SK-N-MC (cell line): ENCODE measurements around the gene MYT1.
"Not testable (repeated sequence)": the region's sequence is repeated elsewhere in the genome, so short reads cannot be mapped to it uniquely, and the experiment has no call there.

Experiments used
- DNase-seq: peaks from one replicate; pipeline ENCODE4 v3.0.0-alpha.2; 2011; ENCODE audit warnings: low read depth, low spot score
- H3K27ac ChIP-seq: fragments of 200-600 bp; sonication (generic); 2 replicates; pipeline ENCODE4 v1.5.1; 2016; ENCODE audit warnings: mixed run types
- H3K36me3 ChIP-seq: fragments of 200-600 bp; sonication (generic); 2 replicates; pipeline ENCODE4 v1.6.1; 2017; ENCODE audit warnings: antibody characterized with exemption, low read length, mixed read lengths; ENCODE audit not compliant: insufficient read depth
- H3K4me3 ChIP-seq: fragments of 200-600 bp; sonication (generic); 2 replicates; pipeline ENCODE4 v1.5.1; 2016
- H3K9ac ChIP-seq: fragments of 200-600 bp; sonication (generic); 2 replicates; pipeline ENCODE4 v1.8.0; 2017; ENCODE audit warnings: mixed run types, mixed read lengths; ENCODE audit not compliant: insufficient read length
- H3K9me3 ChIP-seq: fragments of 200-600 bp; sonication (generic); 2 replicates; pipeline ENCODE4 v1.6.1; 2017; ENCODE audit warnings: low read depth, mild to moderate bottlenecking, antibody characterized with exemption, low read length, moderate library complexity, mixed read lengths
- EZH2 ChIP-seq: fragments of 200-600 bp; sonication (generic); IDR thresholded peaks from one replicate; pipeline ENCODE4 v1.6.1; 2017; ENCODE audit warnings: antibody characterized with exemption
- FOXP2 ChIP-seq: optimal IDR thresholded peaks from 2 replicates; pipeline ENCODE3; 2011; ENCODE audit warnings: mild to moderate bottlenecking, moderate library complexity; ENCODE audit not compliant: insufficient read depth; ENCODE audit errors: extremely low read length, control extremely low read depth
- POLR2AphosphoS5 ChIP-seq: IDR thresholded peaks from 2 replicates; pipeline ENCODE4 v1.6.1; 2012; ENCODE audit warnings: mild to moderate bottlenecking, low read depth, low read length, borderline replicate concordance

The MYT1 gene

DNA sequence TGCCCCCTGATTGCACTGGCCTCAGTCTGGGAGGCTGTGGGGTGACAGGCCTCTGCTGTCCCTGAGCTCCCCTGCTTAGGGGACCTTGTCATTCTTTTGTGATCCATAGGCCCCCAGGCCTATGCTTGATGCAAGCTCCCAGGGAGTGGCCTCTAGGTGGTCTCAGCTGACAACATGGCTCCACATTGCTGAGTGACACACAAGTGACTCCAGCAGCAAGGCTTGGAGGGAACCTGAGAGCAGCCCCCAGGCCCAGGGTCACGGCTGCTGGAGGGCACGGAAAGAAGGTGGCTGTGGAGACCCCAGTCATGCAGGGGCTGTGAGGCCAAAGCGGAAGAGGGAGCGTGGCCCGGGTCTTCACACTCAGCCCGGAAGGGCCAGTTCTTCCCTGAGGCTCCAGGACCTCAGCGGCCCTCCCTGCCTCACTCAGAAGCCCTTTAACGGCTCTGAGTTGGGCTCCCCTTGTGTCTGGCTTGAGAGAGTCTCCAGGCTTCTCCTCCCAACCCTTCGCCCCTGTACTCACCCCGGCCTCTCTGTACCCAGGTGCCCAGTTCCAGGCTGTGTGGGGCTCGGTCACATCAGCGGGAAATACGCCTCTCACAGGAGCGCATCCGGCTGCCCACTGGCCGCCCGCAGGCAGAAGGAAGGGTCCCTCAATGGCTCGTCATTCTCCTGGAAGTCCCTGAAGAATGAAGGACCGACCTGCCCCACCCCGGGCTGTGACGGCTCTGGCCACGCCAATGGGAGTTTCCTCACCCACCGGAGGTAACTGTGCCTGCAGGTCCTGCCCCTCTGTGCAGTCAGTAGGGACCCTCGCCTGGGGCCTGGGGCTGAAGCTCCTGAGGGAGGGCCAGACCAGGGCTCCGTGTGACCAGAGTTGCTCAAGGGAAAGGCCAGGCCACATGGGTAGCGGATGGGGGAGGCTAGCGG is 67.6 kb downstream of the MYT1 start:
- no peak for DNase-seq
- Histone ChIP-seq H3K9me3 (no peaks in the 10 kb centered on the region), H3K4me3 (no peak overlapping the region), H3K27ac (no peak overlapping the region), H3K9ac (no peak overlapping the region), H3K36me3 (no peaks in the 10 kb centered on the region)
- TF ChIP-seq POLR2AphosphoS5: no peak
- no peak for TF ChIP-seq FOXP2
- no peak for TF ChIP-seq EZH2

DNA sequence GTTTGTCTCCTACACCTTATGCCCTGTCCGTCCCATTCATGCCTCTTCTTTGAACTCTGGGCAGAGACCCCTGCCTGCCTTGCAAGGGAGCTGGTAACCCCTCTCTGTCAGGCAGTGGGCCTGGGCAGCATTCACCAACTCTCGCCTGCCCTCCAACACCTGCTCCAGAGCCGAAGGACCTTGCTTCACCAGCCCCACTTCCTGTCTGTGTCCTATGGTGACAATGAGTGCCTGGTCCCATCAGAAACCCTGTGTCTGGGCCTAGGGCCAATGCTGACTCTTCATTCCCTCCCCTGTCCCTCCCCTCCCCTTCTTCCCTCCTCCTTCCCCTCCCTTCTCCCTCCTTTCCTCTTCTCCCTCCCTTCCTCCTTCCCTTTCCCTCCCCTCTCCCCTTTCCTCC is 68.5 kb downstream of the MYT1 start:
- Histone ChIP-seq H3K36me3 (no peaks in the 10 kb centered on the region), H3K27ac (no peak overlapping the region), H3K9me3 (no peaks in the 10 kb centered on the region), H3K4me3 (no peak overlapping the region), H3K9ac (no peak overlapping the region)
- TF ChIP-seq FOXP2 (no peak), POLR2AphosphoS5 (no peak), EZH2 (no peak)
- no peak for DNase-seq

DNA sequence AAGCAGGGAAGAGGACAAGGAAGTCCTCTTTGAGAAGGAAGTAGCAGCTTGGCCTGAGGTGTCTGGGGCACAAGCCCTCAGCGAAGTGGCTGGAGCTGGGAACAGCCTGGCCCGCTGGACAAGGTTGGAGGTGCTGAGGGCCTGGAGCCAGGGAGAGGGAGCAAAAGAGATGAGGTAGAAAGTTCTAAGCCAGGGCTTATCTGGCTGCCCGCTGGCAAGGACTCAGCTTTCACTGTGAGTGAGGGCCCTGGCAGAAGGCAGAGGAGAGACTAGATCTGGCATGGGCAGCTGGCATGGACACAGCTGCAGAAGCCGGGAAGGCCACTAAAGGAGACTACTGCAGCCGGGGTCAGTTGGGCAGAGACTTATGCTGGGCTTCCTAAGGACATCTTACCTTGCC is 69.5 kb downstream of the MYT1 start:
- Histone ChIP-seq H3K4me3 (no peak overlapping the region), H3K27ac (no peak overlapping the region), H3K9ac (no peak overlapping the region), H3K9me3 (no peaks in the 10 kb centered on the region), H3K36me3 (no peaks in the 10 kb centered on the region)
- no peak for TF ChIP-seq EZH2
- no peak for TF ChIP-seq FOXP2
- TF ChIP-seq POLR2AphosphoS5: no peak
- DNase-seq: no peak

DNA sequence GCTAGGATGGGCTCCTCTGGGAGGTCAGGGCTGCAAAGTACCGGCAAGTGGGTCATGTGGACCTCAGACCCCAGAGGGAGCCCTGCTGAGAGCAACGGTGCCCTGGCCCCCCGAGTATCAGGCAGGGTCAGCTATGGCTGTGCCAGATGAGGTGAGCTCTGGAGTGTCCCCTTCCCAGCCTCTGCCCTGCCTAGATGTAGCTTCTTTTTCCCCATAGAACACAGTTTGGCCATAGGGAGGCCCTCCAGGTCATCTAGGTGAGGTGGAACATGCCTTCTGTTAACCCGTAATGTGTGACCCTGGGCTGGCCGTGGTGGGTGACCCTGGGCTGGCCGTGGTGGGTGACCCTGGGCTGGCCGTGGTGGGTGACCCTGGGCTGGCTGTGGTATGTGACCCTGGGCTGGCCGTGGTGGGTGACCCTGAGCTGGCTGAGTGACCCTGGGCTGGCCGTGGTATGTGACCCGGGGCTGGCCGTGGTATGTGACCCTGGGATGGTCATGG is 70.1 kb downstream of the MYT1 start:
- DNase-seq: no peak
- Histone ChIP-seq H3K9ac (no peak overlapping the region), H3K4me3 (no peak overlapping the region), H3K9me3 (no peaks in the 10 kb centered on the region), H3K36me3 (no peaks in the 10 kb centered on the region), H3K27ac (no peak overlapping the region)
- TF ChIP-seq FOXP2 (no peak), EZH2 (no peak), POLR2AphosphoS5 (no peak)

DNA sequence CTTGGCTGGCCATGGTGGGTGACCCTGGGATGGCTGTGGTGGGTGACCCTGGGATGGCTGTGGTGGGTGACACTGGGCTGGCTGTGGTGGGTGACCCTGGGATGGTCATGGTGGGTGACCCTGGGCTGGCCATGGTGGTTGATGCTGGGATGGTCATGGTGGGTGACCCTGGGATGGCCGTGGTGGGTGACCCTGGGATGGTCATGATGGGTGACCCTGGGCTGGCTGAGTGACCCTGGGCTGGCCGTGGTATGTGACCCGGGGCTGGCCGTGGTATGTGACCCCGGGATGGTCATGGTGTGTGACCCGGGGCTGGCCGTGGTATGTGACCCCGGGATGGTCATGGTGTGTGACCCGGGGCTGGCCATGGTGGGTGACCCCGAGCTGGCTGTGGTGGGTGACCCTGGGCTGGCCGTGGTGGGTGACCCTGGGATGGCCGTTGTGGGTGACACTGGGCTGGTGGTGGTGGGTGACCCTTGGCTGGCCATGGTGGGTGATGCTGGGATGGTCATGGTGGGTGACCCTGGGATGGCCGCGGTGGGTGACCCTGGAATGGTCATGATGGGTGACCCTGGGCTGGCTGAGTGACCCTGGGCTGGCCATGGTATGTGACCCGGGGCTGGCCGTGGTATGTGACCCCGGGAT is 70.8 kb downstream of the MYT1 start:
- not testable (repeated sequence) for H3K9me3 ChIP-seq, H3K36me3 ChIP-seq, H3K27ac ChIP-seq, H3K9ac ChIP-seq, DNase-seq, H3K4me3 ChIP-seq

DNA sequence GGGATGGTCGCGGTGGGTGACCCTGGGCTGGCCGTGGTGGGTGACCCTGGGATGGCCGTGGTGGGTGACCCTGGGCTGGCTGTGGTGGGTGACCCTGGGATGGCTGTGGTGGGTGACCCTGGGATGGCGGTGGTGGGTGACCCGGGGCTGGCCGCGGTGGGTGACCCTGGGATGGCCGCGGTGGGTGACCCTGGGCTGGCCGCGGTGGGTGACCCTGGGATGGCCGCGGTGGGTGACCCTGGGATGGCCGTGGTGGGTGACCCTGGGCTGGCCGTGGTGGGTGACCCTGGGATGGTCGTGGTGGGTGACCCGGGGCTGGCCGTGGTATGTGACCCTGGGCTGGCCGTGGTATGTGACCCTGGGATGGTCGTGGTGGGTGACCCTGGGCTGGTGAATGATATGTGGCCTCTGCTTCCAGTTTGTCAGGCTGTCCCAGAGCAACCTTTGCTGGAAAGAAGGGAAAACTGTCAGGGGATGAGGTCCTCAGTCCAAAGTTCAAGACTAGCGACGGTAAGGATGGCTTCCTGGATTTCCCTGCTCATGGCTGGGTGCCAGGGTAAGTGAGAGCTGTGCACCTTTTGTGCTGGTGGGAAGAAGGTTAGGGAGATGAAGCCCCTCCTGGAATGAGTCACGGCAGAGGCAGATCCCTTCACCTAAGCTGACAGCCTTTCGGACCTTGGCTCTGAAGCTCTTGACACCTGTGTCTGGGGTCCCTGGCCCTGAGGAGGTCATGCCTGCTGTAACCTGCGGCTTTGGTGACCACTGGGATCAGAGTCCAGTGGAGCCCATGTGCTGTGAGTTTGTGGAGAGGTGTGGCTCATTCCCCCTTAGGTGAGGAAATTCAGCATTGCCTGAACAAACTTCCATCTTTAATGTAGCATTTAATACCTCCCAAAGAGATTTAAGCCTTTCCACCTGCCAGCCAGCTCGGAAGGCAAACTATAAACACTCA is 72.2 kb downstream of the MYT1 start:
- Histone ChIP-seq H3K9me3 (no peaks in the 10 kb centered on the region), H3K9ac (no peak overlapping the region), H3K4me3 (no peak overlapping the region), H3K36me3 (no peaks in the 10 kb centered on the region), H3K27ac (no peak overlapping the region)
- TF ChIP-seq EZH2 (no peak), FOXP2 (no peak), POLR2AphosphoS5 (no peak)
- DNase-seq: no peak

DNA sequence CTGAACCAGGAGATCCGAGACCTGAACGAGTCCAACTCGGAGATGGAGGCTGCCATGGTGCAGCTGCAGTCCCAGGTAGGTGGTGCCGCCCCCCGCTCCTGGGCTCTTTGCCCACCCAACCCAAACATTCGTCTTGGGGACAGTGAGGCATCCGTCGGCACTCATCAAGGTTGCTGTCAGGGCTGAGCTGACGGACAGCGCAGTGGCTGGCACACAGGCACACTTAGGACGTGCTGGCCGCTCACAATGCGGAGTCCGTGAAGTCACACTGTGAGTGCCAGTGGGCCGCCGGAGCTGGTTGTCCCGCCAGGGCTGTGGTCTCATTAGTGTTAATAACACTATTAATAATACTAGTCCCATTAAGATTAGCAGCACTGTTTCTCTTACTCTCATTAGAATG is 73.1 kb downstream of the MYT1 start:
- Histone ChIP-seq H3K27ac (no peak overlapping the region), H3K9ac (no peak overlapping the region), H3K36me3 (no peaks in the 10 kb centered on the region), H3K9me3 (no peaks in the 10 kb centered on the region), H3K4me3 (no peak overlapping the region)
- DNase-seq: no peak
- TF ChIP-seq FOXP2 (no peak), EZH2 (no peak), POLR2AphosphoS5 (no peak)
